Activated CD8-positive, alpha-beta memory T cell treated with anti-CD3 and anti-CD28 coated beads, Interleukin-2, amount 50 U/mL, for 24 hours (primary cell): ENCODE measurements around the gene ADAM8.
"Not testable (repeated sequence)": the region's sequence is repeated elsewhere in the genome, so short reads cannot be mapped to it uniquely, and the experiment has no call there.

Source experiments
- DNase-seq: peaks from one replicate; pipeline ENCODE4 v3.0.0-alpha.2; 2020; ENCODE audit errors: extremely low read depth

ADAM8 gene

GRCh38 chr10:133276435-133277201 is at the start of gene ADAM8:
Gene ADAM8, minus strand, starts transcription at chr10:133276868. Its CDS starts 51 bp downstream, at chr10:133276817.
- no peak for DNase-seq

GRCh38 chr10:133326223-133326551 is 49.5 kb upstream of the ADAM8 start:
- DNase-seq = no peak

GRCh38 chr10:133325440-133326222 is 49.0 kb upstream of the ADAM8 start:
- DNase-seq = no peak

GRCh38 chr10:133324857-133325260 is 48.2 kb upstream of the ADAM8 start:
- no peak for DNase-seq

- no peak for DNase-seq
Observed at GRCh38 chr10:133324198-133324792, 47.6 kb upstream of the ADAM8 start.

- not testable (repeated sequence) for DNase-seq
Observed at GRCh38 chr10:133322064-133322709, 45.5 kb upstream of the ADAM8 start.

GRCh38 chr10:133320852-133321422 is 44.3 kb upstream of the ADAM8 start:
- not testable (repeated sequence) for DNase-seq

GRCh38 chr10:133318494-133319127 is 41.9 kb upstream of the ADAM8 start:
- no peak for DNase-seq

GRCh38 chr10:133316732-133317131 is 40.1 kb upstream of the ADAM8 start:
- DNase-seq = no peak

GRCh38 chr10:133316266-133316665 is 39.6 kb upstream of the ADAM8 start:
- no peak for DNase-seq

- no peak for DNase-seq
Observed at GRCh38 chr10:133315847-133316246, 39.2 kb upstream of the ADAM8 start.

GRCh38 chr10:133314911-133315310 is 38.2 kb upstream of the ADAM8 start:
- DNase-seq = no peak

- DNase-seq = no peak
Observed at GRCh38 chr10:133313192-133313591, 36.5 kb upstream of the ADAM8 start.

GRCh38 chr10:133312769-133313145 is 36.1 kb upstream of the ADAM8 start:
- no peak for DNase-seq

GRCh38 chr10:133312016-133312768 is 35.5 kb upstream of the ADAM8 start:
- DNase-seq = no peak

- no peak for DNase-seq
Observed at GRCh38 chr10:133311570-133311969, 34.9 kb upstream of the ADAM8 start.

GRCh38 chr10:133310789-133311188 is 34.1 kb upstream of the ADAM8 start:
- no peak for DNase-seq

- DNase-seq = no peak
Observed at GRCh38 chr10:133310399-133310755, 33.7 kb upstream of the ADAM8 start.

- DNase-seq = no peak
Observed at GRCh38 chr10:133309720-133310398, 33.2 kb upstream of the ADAM8 start.

- DNase-seq = peak; percentile 75
Observed at GRCh38 chr10:133309100-133309719, 32.5 kb upstream of the ADAM8 start.
